ENCODE results near the gene DNAH14. TPM values are rescaled to one million over a fixed set of nuclear protein-coding genes. Genes with fewer than 3 reads are reported as not detected.
"Not testable (repeated sequence)": the region's sequence is repeated elsewhere in the genome, so short reads cannot be mapped to it uniquely, and the experiment has no call there.

DNAH14 gene
- polyA plus RNA-seq, 1 donor from 2014 or later: 24.9 TPM

DNA sequence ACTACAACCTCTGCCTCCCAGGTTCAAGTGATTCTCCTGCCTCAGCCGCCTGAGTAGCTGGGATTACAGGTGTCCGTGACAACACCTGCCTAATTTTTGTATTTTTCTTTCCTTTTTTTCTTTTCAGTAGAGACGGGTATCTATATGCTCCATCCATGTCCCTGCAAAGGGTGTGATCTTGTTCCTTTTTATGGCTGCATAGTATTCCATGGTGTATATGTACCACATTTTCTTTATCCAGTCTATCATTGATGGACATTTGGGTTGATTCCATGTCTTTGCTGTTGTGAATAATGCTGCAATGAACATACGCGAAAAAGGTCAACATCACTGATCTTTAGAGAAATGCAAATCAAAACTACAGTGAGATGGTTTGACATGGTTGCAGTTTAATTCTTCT, 62.1 kb downstream of the DNAH14 start:
- not testable (repeated sequence) for H3K4me3 ChIP-seq (ENCODE audit: low read length); H3K79me2 ChIP-seq (replicated peaks; ENCODE audit: insufficient read depth, low read length); H3K27ac ChIP-seq (ENCODE audit: low read length); H3K9me2 ChIP-seq (ENCODE audit: insufficient read depth, low read length); H3K9me3 ChIP-seq (ENCODE audit: low read length); H3F3A ChIP-seq (ENCODE audit: insufficient read depth, low read length, poor library complexity, severe bottlenecking); H4K20me1 ChIP-seq (ENCODE audit: insufficient read depth); H3K27me3 ChIP-seq (ENCODE audit: insufficient read depth, low read depth, low read length); H3K9ac ChIP-seq (ENCODE audit: low read length); H3K4me2 ChIP-seq (ENCODE audit: low read length); H2AFZ ChIP-seq (ENCODE audit: low read depth, low read length); H3K36me3 ChIP-seq (ENCODE audit: insufficient read depth, low read length)

GRCh38 chr1:224995602-224996001, 66.1 kb downstream of the DNAH14 start:
- TF ChIP-seq, protein P1, sequence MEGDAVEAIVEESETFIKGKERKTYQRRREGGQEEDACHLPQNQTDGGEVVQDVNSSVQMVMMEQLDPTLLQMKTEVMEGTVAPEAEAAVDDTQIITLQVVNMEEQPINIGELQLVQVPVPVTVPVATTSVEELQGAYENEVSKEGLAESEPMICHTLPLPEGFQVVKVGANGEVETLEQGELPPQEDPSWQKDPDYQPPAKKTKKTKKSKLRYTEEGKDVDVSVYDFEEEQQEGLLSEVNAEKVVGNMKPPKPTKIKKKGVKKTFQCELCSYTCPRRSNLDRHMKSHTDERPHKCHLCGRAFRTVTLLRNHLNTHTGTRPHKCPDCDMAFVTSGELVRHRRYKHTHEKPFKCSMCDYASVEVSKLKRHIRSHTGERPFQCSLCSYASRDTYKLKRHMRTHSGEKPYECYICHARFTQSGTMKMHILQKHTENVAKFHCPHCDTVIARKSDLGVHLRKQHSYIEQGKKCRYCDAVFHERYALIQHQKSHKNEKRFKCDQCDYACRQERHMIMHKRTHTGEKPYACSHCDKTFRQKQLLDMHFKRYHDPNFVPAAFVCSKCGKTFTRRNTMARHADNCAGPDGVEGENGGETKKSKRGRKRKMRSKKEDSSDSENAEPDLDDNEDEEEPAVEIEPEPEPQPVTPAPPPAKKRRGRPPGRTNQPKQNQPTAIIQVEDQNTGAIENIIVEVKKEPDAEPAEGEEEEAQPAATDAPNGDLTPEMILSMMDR (IDR thresholded peaks at IDR 0.05; ENCODE audit: poor library complexity, severe bottlenecking): no peak
- no peak for TF ChIP-seq TAF1 (IDR thresholded peaks at IDR 0.05; ENCODE audit: low read depth)
- no peak for TF ChIP-seq EZH2 (IDR thresholded peaks at IDR 0.05; ENCODE audit: borderline replicate concordance, insufficient read depth, low read length, poor library complexity, severe bottlenecking)
- TF ChIP-seq, protein P2, sequence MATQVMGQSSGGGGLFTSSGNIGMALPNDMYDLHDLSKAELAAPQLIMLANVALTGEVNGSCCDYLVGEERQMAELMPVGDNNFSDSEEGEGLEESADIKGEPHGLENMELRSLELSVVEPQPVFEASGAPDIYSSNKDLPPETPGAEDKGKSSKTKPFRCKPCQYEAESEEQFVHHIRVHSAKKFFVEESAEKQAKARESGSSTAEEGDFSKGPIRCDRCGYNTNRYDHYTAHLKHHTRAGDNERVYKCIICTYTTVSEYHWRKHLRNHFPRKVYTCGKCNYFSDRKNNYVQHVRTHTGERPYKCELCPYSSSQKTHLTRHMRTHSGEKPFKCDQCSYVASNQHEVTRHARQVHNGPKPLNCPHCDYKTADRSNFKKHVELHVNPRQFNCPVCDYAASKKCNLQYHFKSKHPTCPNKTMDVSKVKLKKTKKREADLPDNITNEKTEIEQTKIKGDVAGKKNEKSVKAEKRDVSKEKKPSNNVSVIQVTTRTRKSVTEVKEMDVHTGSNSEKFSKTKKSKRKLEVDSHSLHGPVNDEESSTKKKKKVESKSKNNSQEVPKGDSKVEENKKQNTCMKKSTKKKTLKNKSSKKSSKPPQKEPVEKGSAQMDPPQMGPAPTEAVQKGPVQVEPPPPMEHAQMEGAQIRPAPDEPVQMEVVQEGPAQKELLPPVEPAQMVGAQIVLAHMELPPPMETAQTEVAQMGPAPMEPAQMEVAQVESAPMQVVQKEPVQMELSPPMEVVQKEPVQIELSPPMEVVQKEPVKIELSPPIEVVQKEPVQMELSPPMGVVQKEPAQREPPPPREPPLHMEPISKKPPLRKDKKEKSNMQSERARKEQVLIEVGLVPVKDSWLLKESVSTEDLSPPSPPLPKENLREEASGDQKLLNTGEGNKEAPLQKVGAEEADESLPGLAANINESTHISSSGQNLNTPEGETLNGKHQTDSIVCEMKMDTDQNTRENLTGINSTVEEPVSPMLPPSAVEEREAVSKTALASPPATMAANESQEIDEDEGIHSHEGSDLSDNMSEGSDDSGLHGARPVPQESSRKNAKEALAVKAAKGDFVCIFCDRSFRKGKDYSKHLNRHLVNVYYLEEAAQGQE (IDR thresholded peaks at IDR 0.05; ENCODE audit: borderline replicate concordance): no peak
- no peak for TF ChIP-seq RAD21 (conservative IDR thresholded peaks at IDR 0.05)
- TF ChIP-seq SMC3 (conservative IDR thresholded peaks at IDR 0.05; ENCODE audit: poor library complexity): no peak
- no peak for TF ChIP-seq POLR2AphosphoS5 (IDR thresholded peaks at IDR 0.05)
- TF ChIP-seq MXI1 (conservative IDR thresholded peaks at IDR 0.05; ENCODE audit: poor library complexity, severe bottlenecking): no peak
- TF ChIP-seq EP300 (conservative IDR thresholded peaks at IDR 0.05; ENCODE audit: poor library complexity, severe bottlenecking): no peak
- no peaks in the 10 kb centered on the region for H3K27me3 ChIP-seq (ENCODE audit: insufficient read depth, low read depth, low read length)

DNA sequence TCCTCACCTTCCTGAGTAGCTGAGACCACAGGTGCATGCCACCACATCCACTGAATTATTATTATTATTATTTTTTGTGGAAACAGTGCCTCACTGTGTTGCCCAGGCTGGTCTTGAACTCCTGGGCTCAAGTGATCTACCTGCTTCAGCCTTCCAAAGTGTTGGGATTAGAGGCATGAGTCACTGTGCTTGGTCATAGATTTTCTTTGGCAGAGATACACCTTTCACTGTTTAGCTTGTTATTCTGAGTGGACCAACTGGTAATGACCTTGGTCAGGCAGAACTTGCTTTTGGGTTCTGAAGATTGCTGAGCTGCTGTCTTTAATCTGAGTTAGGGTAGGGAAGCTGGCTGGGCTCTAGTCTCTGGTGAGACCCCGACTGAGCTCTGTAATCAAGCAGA, 66.8 kb downstream of the DNAH14 start:
- TF ChIP-seq MXI1 (conservative IDR thresholded peaks at IDR 0.05; ENCODE audit: poor library complexity, severe bottlenecking): no peak
- no peak for TF ChIP-seq EP300 (conservative IDR thresholded peaks at IDR 0.05; ENCODE audit: poor library complexity, severe bottlenecking)
- TF ChIP-seq, protein P1 (IDR thresholded peaks at IDR 0.05; ENCODE audit: poor library complexity, severe bottlenecking): no peak
- Histone ChIP-seq H3K9me2 (ENCODE audit: insufficient read depth, low read length) (no peaks in the 10 kb centered on the region), H3K4me2 (ENCODE audit: low read length) (no peak overlapping the region), H3K36me3 (ENCODE audit: insufficient read depth, low read length) (no peaks in the 10 kb centered on the region), H3K27me3 (ENCODE audit: insufficient read depth, low read depth, low read length) (no peaks in the 10 kb centered on the region), H3K79me2 (replicated peaks; ENCODE audit: insufficient read depth, low read length) (no peaks in the 10 kb centered on the region), H3K4me3 (ENCODE audit: low read length) (no peak overlapping the region), H4K20me1 (ENCODE audit: insufficient read depth) (no peaks in the 10 kb centered on the region), H3K9ac (ENCODE audit: low read length) (no peak overlapping the region), H2AFZ (ENCODE audit: low read depth, low read length) (no peak overlapping the region), H3K27ac (ENCODE audit: low read length) (no peak overlapping the region), H3K9me3 (ENCODE audit: low read length) (no peaks in the 10 kb centered on the region), H3F3A (ENCODE audit: insufficient read depth, low read length, poor library complexity, severe bottlenecking) (no peaks in the 10 kb centered on the region)

More at GRCh38 chr1:224995602-224996001, 66.1 kb downstream of the DNAH14 start:
- H2AFZ ChIP-seq (ENCODE audit: low read depth, low read length): no peak overlapping the region
- no peaks in the 10 kb centered on the region for H3K36me3 ChIP-seq (ENCODE audit: insufficient read depth, low read length)
- H3F3A ChIP-seq (ENCODE audit: insufficient read depth, low read length, poor library complexity, severe bottlenecking): no peaks in the 10 kb centered on the region
- no peak overlapping the region for H3K9ac ChIP-seq (ENCODE audit: low read length)
- H4K20me1 ChIP-seq (ENCODE audit: insufficient read depth): no peaks in the 10 kb centered on the region
- no peaks in the 10 kb centered on the region for H3K79me2 ChIP-seq (replicated peaks; ENCODE audit: insufficient read depth, low read length)
- no peaks in the 10 kb centered on the region for H3K9me2 ChIP-seq (ENCODE audit: insufficient read depth, low read length)
- H3K4me2 ChIP-seq (ENCODE audit: low read length): no peak overlapping the region
- no peak overlapping the region for H3K4me3 ChIP-seq (ENCODE audit: low read length)
- H3K9me3 ChIP-seq (ENCODE audit: low read length): no peaks in the 10 kb centered on the region
- H3K27ac ChIP-seq (ENCODE audit: low read length): no peak overlapping the region
